Peyer's patch (tissue), 4 donors: ENCODE results near the gene STPG3. TPM values are rescaled to one million over a fixed set of nuclear protein-coding genes. Genes with fewer than 3 reads are reported as not detected.
A peak's percentile ranks its signal among the peaks of the same experiment; 100 is the strongest.

ENCODE experiments used
- DNase-seq, 3 donors: peaks; one replicate each; pipeline ENCODE4 v3.0.0-alpha.2; 2017 to 2019
- H3K27ac ChIP-seq, 4 donors: fragments of 200-600 bp; sonication (generic); one replicate each; pipeline ENCODE4 v1.5.1; 2016 to 2019
- H3K27me3 ChIP-seq, 2 donors: fragments of 200-600 bp; sonication (generic); one replicate each; pipeline ENCODE4 v1.5.1; 2019
- H3K36me3 ChIP-seq, 3 donors: fragments of 200-600 bp; sonication (generic); one replicate each; pipeline ENCODE4 v1.5.1; 2016 to 2019
- H3K4me1 ChIP-seq, 4 donors: fragments of 200-600 bp; sonication (generic); one replicate each; pipeline ENCODE4 v1.5.1; 2016 to 2019
- H3K4me3 ChIP-seq, 4 donors: fragments of 200-600 bp; sonication (generic); 1 replicate in 3 of 4; 2 replicates in 1 of 4; pipeline ENCODE4 v1.5.1; 2016 to 2019; ENCODE audit warnings: mild to moderate bottlenecking in 1 of 4
- H3K9me3 ChIP-seq, 4 donors: fragments of 200-600 bp; sonication (generic); one replicate each; pipeline ENCODE4 v1.5.1; 2016 to 2019; ENCODE audit warnings: mild to moderate bottlenecking in 1 of 4
- POLR2A ChIP-seq, 2 donors: fragments of 450-650 bp; IDR thresholded peaks; one replicate each; pipeline ENCODE4 v1.5.1; 2017; ENCODE audit warnings: antibody characterized with exemption in 2 of 2, mild to moderate bottlenecking in 2 of 2, moderate library complexity in 2 of 2
- total RNA-seq, 4 donors: library from RNA; depleted of rRNA; stranded (reverse); fragments of >200 nt; gene quantifications; one replicate each; pipeline ENCODE4 v1.1.0, GENCODE V29; 2016
- TF ChIP-seq, protein P1 (sequence below), 6 experiments: fragments of 450-650 bp in 4 of 6; fragments of 200-600 bp in 2 of 6; sonication (generic) in 1 of 6; IDR thresholded peaks; one replicate each; pipeline ENCODE4 v1.5.1; 2017 to 2019; ENCODE audit warnings: antibody characterized with exemption in 6 of 6, mild to moderate bottlenecking in 3 of 6, moderate library complexity in 1 of 6

Gene STPG3
- total RNA-seq, 4 donors from 2014 or later, result not detected

GRCh38 chr9:137264067-137264466 is 13.0 kb downstream of the STPG3 start:
- no peak overlapping the region for H3K4me3 ChIP-seq
- no peak for DNase-seq
- H3K36me3 ChIP-seq, result peaks cover 0 to 43% (median 0%) of the 10 kb centered on the region in 3 donors

DNA sequence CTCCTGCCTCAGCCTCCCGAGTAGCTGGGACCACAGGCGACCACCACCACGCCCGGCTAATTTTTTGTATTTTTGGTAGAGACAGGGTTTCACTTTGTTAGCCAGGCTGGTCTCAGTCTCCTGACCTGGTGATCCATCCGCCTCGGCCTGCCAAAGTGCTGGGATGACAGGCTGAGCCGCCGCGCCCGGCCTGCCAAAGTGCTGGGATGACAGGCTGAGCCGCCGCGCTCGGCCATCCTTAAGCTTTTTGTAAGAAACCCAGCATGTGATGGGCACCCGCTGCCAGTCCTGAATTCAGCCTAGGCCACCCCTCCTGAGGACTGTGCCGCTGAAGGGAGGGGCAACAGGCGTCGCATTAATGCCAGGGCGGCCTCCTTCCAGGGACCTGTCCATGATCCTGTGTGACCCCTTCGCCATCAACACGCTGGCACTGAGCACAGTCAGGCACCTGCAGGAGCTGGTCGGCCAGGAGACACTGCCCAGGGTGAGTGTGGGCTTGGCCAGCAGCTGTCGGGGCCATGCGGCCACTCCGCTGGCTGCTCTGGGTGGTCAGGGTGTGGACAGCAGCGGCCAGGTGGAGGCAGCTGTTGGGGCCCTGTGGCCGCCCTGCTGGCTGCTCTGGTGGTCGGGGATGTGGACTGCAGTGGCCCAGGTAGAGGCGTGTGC is 14.5 kb downstream of the STPG3 start:
- H3K4me1 ChIP-seq, result peaks cover 0 to 24% (median 8%) of the 10 kb centered on the region in 4 donors
- H3K4me3 ChIP-seq, result no peak overlapping the region
- no peak for DNase-seq
- no peaks in the 10 kb centered on the region for H3K27me3 ChIP-seq
- H3K36me3 ChIP-seq, result peaks cover 0 to 39% (median 0%) of the 10 kb centered on the region in 3 donors
- no peak overlapping the region for H3K27ac ChIP-seq
- H3K9me3 ChIP-seq, result no peaks in the 10 kb centered on the region
- TF ChIP-seq, protein P1, sequence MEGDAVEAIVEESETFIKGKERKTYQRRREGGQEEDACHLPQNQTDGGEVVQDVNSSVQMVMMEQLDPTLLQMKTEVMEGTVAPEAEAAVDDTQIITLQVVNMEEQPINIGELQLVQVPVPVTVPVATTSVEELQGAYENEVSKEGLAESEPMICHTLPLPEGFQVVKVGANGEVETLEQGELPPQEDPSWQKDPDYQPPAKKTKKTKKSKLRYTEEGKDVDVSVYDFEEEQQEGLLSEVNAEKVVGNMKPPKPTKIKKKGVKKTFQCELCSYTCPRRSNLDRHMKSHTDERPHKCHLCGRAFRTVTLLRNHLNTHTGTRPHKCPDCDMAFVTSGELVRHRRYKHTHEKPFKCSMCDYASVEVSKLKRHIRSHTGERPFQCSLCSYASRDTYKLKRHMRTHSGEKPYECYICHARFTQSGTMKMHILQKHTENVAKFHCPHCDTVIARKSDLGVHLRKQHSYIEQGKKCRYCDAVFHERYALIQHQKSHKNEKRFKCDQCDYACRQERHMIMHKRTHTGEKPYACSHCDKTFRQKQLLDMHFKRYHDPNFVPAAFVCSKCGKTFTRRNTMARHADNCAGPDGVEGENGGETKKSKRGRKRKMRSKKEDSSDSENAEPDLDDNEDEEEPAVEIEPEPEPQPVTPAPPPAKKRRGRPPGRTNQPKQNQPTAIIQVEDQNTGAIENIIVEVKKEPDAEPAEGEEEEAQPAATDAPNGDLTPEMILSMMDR (IDR thresholded peaks at IDR 0.05), result no peak
- TF ChIP-seq POLR2A (IDR thresholded peaks at IDR 0.05), result no peak

More at GRCh38 chr9:137264067-137264466, 13.0 kb downstream of the STPG3 start:
- Histone ChIP-seq H3K9me3 (no peaks in the 10 kb centered on the region), H3K27me3 (no peaks in the 10 kb centered on the region), H3K4me1 (peaks cover 0 to 14% (median under 1%) of the 10 kb centered on the region in 4 donors), H3K27ac (no peak overlapping the region)
- TF ChIP-seq, protein P1 (IDR thresholded peaks at IDR 0.05), result no peak
- no peak for TF ChIP-seq POLR2A (IDR thresholded peaks at IDR 0.05)

DNA sequence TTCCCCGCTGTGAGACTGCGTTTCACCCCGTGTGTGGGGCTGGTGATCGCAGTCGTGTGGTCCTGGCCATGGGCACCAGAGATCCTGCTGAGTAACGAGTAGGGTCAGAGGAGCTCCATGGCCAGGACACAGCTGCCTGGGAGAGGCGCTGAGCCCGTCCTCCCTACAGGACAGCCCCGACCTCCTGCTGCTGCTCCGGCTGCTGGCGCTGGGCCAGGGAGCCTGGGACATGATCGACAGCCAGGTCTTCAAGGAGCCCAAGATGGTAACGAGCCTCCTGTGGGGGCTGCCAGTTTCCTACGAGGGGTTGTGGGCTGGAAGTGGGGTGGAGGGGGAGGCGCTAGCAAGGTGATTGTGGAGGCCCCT is 15.1 kb downstream of the STPG3 start:
- Histone ChIP-seq H3K36me3 (peaks cover 0 to 45% (median 0%) of the 10 kb centered on the region in 3 donors), H3K4me3 (no peak overlapping the region), H3K9me3 (no peaks in the 10 kb centered on the region), H3K27ac (no peak overlapping the region), H3K4me1 (peaks cover 0 to 24% (median 10%) of the 10 kb centered on the region in 4 donors), H3K27me3 (no peaks in the 10 kb centered on the region)
- no peak for DNase-seq
- no peak for TF ChIP-seq POLR2A (IDR thresholded peaks at IDR 0.05)
- TF ChIP-seq, protein P1 (IDR thresholded peaks at IDR 0.05), result no peak

DNA sequence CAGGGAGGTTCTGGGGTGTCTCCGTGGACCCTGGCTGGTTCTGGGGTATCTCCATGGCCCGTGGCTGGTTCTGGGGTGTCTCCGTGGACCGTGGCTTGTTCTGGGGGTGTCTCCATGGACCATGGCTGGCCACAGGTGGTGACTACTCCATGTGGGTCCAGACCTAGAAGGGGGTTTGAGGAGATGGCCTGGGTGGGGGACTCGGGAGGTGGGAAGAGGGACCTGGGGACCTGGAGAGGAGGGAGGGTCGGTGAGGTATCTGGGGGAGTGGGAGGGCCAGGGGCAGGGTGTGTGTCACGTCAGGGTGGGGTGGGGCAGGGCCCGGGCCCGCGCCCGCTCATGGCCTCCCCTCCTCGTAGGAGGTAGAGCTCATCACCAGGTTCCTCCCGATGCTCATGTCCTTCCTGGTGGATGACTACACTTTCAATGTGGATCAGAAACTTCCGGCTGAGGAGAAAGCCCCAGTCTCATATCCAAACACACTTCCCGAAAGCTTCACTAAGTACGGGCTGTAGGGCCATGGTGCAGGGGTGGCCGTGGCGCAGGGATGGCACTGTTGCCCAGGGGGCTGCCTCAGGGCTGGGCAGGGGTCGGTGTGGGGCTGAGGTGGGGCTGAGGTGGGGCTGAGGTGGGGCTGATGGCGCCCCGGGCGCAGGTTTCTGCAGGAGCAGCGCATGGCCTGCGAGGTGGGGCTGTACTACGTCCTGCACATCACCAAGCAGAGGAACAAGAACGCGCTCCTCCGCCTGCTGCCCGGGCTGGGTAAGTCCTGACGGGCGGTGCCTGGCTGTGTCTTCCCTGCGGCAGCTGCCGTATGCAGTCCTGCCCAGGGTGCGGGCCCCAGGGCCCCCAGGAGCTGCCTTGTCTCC is 15.7 kb downstream of the STPG3 start:
- no peak for TF ChIP-seq POLR2A (IDR thresholded peaks at IDR 0.05)
- TF ChIP-seq, protein P1 (IDR thresholded peaks at IDR 0.05), result no peak
- H3K4me3 ChIP-seq, result no peak overlapping the region
- H3K27ac ChIP-seq, result peak overlapping the region in 1 of 4 donors; percentile 66
- H3K9me3 ChIP-seq, result no peaks in the 10 kb centered on the region
- peaks cover 0 to 46% (median 0%) of the 10 kb centered on the region in 3 donors for H3K36me3 ChIP-seq
- no peak for DNase-seq
- H3K27me3 ChIP-seq, result no peaks in the 10 kb centered on the region
- peaks cover 0 to 24% (median 10%) of the 10 kb centered on the region in 4 donors for H3K4me1 ChIP-seq

GRCh38 chr9:137267933-137268355 is 16.9 kb downstream of the STPG3 start:
- H3K27ac ChIP-seq, result peak overlapping the region in 2 of 4 donors; percentile 50 to 66

More at GRCh38 chr9:137267933-137268355, 16.9 kb downstream of the STPG3 start:
- peaks cover 0 to 57% (median 0%) of the 10 kb centered on the region in 3 donors for H3K36me3 ChIP-seq
- H3K4me3 ChIP-seq, result peak overlapping the region in 1 of 4 donors; percentile 36
- DNase-seq, result peak in 2 of 3 donors; percentile 69 to 79
- H3K9me3 ChIP-seq, result no peaks in the 10 kb centered on the region
- TF ChIP-seq, protein P1 (IDR thresholded peaks at IDR 0.05), result no peak
- TF ChIP-seq POLR2A (IDR thresholded peaks at IDR 0.05), result no peak
- no peaks in the 10 kb centered on the region for H3K27me3 ChIP-seq
- peaks cover 0 to 24% (median 10%) of the 10 kb centered on the region in 4 donors for H3K4me1 ChIP-seq
